Fibroblast of the conjunctiva (primary cell): ENCODE data around the gene IL19.
"Not testable (repeated sequence)": the region's sequence is repeated elsewhere in the genome, so short reads cannot be mapped to it uniquely, and the experiment has no call there.

ENCODE experiments used
- DNase-seq: peaks from one replicate; pipeline ENCODE4 v3.0.0-alpha.2; 2010; ENCODE audit warnings: low read depth

IL19 gene

DNA sequence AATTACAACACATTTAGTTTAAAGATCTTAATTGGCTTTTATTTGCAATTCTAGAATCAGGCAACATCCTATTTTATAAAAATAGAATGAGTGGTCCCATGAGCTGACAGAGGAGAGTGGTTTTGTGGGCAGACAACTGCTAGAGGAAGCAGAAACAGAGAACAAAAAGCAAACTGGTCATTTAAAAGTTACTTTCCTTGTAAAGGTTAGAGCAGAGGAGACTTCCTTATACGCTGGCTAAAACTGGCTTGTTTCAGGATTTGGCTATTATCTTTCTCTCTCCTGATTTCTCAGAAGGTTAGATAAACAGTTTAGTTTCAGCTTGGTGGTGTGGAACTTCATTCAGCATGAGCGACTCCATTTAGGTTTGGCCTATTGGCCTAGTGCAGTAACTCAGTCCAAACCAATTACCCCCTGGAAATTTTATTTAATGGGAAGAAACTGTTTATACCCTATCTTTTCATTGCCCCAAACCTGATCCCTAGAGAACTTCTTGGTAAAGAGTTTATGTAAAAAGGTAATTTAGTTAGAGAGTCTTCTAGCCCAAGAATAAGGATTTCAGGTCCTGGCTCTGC lies 62.6 kb downstream of the IL19 start:
- no peak for DNase-seq

DNA sequence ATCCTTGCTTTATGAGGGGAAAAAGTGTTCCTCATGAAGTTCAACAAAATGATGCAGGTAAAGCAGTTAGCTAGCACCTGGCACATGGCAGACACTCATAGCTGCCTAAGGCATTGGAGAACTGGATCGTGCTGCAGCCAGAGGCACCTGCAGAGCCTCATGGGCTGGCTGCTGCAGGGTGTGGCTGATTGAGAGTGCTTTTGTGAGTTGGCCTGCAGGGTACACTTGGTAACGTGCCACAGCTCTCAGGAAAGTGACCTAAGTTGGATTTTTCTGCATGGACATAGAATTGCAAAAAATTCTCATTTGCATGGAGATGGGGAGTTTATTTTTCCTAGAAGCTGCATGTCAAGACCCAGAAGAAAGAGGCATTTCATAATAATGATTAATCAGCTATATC lies 63.2 kb downstream of the IL19 start:
- no peak for DNase-seq

DNA sequence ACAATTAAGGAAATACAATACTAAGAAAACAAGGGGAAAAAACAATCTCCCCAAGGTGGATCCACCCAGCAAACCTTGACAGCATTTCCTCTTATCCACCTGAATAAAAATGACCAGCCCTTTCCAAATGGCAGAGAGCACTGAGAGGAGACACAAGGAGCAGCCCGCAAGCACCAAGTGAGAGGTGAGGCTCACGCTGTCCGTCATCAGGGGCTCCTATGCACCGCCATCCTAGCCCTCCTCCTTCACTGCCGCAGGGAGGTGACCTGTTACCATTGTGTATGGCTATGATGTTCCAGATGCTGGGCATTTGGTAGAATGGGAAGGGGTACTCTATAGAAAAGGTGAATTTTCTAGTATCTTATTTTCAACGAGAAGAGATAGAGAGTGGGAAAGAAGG lies 63.6 kb downstream of the IL19 start:
- no peak for DNase-seq

DNA sequence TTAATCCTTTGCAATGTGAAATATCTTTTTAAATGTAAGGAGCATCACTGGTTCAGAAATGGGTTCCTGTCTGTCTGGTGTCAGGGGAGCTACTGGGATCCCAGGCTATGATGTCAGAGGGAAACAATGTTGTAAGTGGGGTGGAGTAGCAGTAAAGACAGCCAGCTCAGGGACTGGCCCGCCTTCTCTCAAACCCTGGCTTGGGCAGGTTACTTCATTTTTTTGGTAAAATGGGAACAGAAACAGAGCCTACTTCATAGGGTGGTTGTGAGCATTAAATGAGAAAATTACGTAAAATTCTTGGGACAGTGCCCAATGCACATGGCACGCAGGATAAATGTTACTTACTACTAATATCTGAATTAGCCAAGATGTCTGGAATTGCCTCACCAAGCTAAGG lies 64.1 kb downstream of the IL19 start:
- DNase-seq: no peak

DNA sequence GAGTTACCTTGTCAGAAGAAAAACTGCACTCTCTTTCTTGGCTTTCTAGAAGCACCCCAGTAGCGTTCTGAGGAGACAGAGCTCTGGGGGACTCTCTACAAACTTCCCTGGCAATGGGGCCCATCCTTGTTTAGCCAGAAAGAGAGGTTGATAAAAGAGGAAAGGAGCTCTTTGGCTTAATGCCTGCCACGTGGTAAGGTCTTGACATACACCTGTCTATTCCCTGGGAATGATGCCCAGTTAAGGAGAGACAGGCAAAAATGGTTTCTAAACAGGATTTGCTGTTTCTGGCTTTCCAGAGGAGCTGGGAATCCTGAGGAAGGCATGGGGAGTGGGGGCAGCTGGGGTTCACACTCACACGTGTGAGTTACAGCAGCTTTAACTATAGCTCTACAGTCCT lies 64.6 kb downstream of the IL19 start:
- DNase-seq: no peak

DNA sequence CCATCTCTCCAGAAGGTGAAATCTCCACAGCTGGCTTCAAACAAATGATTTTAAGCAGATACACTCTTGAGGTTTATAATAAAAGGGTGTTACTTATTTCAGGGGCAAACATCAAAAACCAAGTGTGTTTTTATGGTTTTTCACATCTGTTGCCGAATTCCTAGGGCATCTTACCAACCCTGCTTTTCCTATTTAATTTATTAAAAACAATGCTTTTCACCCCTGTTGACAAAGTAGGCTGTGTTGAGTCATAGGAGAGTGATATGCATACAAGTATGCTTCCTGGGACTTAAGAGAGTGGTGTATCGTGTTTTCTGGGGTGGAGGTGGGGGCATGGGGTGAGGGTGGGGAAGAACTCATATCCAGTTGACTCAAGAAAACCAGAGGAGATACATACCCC lies 65.5 kb downstream of the IL19 start:
- DNase-seq: no peak

DNA sequence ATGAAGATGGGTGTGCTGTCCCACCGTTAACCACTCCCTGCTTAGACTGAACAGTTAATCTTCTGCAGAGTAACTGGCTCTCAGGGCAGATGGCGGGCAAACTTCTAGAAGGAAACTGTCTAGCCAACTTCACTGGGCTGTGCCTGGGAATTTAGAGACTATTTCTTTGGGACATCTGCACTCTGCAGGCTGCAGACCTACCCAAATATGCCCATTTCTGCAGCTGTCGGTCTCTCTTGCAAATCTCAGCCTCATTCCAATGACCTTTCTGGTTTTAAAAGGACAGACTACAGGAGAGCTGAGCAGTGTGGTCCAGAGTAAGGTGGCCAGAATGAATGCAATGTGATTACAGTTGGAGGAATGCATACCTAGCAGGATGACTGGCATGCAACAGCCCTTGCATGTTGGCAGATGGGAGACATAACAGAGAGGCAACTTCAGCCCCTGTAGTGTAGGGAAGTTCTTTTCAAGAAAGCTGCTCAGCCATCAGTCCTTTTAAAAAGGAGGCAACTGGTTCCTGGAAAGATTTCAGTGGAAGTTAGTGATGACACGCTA lies 68.5 kb downstream of the IL19 start:
- DNase-seq: no peak

DNA sequence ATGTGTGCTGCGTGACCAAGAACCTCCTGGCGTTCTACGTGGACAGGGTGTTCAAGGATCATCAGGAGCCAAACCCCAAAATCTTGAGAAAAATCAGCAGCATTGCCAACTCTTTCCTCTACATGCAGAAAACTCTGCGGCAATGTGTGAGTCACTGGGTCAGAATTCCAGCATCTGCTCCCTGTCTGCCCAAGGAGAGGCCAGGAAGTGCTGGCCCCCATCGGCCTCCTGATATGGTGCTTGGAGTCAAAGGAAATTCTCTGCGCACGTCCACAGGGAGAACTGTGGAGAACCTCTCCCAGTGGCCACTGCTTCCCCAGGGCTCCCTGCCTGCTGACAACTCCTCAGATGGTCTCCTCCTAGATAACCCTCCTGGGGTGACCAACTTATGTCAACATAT lies 69.3 kb downstream of the IL19 start:
- DNase-seq: no peak

DNA sequence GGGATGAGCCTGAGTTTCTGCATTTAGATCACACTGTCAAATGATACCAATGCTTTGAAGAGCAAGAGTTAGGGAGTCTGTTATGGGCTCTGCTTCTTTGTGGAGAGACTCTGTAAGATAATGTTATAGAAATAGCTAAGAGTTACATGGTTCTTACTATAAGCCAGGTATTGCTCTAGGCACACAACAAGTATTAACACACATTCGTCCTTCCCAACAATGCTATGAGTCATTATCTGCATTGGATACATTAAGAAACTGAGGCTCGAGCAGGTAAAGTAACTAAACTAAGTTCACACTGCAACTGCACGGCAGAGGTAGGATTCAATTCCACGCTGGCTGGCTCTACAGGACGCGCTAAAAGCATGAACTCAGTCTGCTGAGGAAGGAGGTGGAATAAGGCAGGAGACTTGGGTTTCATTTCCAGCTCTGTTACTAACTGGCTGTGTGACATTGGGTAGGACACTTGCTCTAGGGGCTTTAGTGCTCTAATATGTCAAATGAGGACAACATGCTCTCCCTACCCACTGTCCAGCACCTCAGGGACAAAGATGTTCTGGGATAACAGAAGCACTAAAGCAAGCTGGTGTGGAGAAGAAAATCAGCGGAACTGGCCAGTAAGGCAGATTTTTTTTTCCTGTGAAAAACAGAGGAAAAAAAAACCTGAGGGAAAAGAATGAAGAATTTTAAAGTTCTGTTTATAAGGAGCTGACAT lies 71.2 kb downstream of the IL19 start:
- no peak for DNase-seq

DNA sequence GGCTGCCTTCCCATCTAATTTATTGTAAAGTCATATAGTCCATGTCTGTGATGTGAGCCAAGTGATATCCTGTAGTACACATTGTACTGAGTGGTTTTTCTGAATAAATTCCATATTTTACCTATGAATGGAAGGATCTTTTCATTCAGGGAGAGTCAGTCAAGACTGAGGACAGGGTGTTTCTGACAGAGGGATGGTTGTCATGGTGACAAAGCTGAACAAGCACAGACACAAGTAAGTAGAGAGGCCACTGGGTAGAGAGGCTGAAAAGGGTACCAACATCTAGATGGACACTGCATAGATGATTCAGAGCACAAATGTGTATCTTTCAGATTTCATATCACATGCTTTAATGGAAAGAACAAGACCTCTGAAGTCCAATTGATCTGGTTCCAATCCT lies 72.3 kb downstream of the IL19 start:
- no peak for DNase-seq

DNA sequence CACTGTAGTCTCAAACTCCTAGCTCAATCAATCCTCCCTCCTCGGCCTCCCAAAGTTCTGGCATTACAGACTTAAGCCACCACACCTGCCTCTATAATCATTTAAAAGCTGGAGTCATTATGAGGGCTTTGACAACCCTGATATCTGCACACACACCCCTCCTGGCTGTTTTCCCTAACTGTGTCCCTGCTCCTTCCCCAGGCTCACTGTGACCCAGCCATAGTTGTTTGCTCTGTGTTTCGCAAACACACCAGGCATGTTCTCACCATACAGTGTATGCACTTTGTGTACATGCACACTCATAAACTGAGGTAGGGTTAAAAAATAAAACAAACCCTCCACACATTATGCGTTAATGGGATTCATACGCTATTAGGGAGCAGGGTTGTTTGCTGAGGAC lies 73.1 kb downstream of the IL19 start:
- DNase-seq: no peak

DNA sequence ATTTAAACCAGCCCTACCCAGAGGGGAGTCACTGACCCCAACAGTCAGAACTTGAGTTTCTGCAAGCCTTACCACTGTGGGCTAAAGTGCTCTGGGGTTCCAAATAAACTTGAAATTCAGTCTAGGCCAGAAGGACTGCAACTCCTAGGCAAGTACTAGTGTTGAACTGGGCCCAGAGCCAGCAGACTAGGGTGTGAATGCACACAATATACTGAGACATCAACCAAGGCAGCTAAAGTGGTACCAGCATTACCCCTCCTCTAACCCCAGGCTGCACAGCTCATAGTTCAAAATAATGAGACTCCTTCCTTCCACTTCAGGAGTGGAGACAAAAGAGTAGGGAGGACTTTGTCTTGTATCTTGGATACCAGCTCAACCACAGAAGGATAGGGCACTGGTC lies 75.9 kb downstream of the IL19 start:
- DNase-seq: no peak

DNA sequence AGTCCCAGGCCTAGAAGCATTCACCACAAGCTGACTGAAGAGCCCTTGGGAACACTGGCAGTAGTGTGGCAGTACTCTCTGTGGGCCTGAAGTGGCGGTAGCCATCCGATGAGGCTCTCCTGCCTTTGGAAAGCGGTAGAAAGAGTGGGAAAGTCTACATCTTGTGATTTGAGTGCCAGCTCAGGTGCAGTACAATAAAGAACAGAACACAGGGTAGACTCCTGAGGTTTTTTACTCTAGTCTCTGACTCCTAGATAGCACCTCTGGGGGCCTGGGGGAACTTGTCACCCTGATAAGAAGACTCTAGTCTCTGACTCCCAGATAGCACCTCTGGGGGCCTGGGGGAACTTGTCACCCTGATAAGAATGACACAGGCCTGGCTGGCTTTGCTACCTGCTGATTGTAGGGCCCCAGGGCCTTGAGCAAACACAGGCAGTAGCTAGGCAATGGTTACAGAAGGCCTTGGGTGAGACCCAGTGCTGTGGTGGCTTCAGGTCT lies 76.8 kb downstream of the IL19 start:
- DNase-seq: no peak

DNA sequence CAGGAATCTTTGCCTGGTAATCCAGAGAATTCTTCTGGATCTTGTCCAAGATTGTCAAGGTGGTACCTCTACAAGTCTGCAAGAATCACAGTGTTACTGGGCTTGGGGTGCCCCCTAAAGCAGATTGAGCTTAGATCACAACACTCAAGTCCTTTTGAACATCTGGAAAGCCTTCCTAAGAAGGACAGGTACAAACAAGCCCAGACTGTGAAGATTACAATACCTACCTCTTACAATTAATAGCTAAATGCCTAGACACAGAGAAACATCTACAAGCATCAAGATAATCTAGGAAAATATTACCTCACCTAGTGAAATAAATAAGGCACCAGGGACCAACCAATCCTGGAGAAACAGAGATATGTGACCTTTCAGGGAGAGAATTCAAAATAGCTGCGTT lies 77.4 kb downstream of the IL19 start:
- DNase-seq: no peak

DNA sequence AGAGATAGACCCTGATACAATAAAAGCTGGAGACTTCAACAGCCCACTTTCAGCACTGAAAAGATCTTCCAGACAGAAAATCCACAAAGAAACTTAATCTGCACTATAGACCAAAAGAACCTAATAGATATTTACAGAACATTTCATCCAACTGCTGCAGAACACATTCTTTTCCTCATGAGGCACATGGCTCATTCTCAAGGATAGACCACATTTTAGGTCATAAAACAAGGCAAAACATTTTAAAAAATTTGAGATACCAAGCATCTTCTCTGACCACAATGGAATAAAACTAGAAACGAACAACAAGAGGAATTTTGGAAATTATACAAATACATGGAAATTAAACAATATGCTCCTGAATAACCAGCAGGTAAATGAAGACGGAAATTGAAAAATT lies 79.8 kb downstream of the IL19 start:
- DNase-seq: no peak

DNA sequence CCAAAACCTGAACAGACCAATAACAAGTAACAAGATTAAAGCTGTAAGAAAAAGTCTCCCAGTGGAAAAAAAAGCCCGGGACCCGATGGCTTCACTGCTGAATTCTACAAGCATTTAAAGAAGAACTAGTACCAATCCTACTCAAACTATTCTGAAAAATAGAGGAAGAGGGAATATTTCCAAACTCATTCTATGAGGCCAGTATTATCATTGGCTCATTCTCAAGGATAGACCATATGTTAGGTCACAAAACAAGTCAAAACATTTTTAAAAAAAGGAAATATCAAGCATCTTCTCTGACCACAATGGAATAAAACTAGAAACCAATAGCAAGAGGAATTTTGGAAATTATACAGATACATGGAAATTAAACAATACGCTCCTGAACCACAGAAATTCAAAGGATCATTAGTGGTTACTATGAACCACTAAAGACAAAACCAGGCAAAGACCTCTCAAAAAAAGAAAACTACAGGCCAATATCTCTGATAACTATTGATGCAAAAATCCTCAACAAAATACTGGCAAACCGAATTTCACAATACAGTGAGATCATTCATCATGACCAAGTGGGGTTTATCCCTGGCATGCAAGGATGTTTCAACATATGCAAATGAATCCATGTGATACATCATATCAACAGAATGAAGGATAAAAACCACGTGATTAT lies 80.9 kb downstream of the IL19 start:
- DNase-seq: no peak

DNA sequence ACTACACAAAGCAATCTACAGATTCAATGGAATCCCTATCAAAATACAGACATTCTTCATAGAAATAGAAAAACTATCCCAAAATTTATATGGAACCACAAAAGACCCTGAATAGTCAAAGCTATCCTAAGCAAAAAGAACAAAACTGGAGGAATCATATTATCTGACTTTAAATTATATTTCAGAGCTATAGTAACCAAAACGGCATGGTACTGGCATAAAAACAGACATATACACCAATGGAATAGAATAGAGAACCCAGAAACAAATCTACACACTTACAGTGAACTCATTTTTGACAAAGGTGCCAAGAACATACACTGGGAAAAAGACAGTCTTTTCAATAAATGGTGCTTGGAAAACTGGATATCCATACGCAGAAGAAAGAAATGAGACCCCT lies 82.1 kb downstream of the IL19 start:
- DNase-seq: not testable (repeated sequence)

DNA sequence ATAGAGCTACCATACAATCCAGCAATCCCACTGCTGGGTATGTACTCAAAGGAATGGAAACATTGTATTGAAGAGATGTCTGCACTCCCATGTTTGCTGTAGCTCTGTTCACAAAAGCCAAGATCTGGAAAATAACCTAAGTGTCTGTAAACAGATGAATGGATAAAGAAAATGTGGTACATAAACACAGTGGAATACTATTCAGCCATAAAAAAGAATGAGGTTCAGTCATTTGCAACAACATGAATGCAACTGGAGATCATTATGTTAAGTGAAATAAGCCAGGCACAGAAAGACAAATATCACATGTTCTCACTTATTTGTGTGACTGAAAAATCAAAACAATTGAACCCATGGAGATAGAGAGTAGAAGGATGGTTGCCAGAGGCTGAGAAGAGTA lies 83.1 kb downstream of the IL19 start:
- not testable (repeated sequence) for DNase-seq

DNA sequence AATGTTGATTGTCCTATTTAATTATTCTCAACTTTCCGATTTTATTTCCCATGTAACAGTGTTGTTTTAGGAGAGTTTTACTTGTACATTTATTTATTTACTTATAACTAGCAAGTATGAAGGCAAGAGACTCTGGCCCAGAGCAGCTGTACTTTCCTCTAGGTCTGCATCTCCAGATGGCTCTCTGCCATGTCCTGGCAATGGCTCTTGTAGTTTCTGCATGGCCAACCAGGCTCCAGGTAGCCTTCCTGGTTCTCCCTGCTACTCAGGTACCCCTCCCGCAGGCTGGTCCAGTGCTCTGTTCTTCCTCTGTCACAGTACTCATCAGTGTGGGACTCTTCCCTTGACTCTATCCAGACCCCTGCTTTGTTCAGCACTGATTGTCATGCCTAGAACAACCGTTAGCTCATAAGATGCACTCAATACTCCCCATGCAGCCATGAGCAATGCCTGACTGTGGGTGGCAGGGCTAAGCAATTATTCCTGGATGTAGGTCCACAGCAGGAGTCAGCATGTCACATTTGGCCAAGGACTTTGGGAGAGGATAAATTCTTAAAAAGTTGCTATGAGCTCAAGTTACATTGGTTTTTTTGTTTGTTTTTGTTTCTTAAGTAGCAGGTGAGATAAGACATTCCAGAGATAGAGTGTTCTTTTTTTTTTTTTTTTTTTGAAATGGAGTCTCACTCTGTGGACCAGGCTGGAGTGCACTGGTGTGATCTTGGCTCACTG lies 84.0 kb downstream of the IL19 start:
- DNase-seq: no peak

DNA sequence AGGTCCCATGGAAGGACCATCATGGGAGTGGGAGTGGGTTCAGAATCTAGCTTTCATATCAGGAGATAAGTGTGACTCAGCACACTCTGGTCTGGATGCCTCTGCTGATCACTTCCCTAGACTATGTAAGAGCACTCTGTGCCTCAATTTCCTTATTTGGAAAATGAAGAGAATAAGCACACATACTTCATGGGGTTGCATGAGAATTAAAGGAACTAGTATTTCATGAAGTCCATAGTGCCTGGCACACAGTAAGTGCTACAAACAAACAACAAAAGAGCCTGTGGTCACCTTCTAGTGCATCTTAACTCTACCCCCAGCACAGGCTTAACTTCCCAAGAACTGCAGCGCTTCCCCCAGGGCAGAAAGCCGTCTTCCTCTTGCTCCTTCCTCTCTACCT lies 85.3 kb downstream of the IL19 start:
- no peak for DNase-seq

DNA sequence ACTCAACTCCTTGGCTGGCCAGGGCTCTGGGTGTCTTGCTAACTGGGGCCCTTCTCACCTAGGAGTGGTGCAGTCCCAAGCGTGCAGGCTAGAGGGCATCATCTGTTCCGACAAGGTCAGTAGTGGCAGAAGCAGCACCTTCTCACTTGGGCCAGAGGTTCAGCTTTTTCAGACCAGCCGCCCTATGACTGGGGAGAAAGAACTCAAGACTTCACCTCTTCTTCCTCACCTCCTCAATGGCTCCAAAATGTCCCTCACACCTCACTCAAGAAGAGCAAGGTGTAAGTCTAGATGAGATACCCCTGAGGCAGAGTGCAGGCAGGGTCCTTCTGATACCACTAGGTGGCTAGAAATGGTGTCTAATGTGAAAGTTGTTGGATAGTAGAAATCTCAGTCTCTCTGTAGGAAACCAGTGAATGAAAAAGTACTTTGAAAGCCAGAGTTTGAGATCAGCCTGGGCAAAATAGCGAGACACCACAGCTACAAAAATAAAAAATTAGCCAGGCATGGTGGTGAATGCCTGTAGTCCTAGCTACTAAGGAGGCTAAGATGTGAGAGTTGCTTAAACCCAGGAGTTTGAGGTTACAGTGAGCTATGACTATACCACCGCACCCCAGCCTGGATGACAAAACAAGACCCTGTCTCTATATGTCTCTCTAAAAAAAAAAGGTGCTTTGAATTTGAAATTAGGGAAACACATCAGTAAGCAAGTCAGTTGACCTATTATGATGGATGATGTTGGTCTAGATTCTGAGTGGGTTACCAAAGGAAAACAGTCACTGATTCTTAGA lies 86.3 kb downstream of the IL19 start:
- no peak for DNase-seq

DNA sequence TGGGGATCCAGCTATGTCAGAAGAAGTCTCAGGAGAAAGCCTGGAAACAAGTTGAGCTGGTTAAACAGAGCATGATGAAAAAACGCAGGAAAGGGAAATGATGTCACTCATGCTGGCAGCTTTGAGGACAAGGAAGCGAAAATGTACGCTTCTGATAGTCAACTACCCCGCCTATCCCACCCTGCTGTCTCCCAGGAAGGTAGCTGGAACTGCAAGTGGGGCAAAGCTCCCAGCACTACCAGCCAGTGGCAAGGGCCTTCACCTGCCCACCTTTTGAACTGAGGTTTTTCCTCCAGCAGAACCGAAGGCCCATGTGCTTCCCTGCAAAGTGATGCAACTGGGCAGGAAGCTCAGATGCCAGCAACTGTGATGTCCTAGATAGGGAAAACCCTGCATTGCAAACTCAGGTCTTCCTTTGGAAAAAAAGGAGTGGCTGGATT lies 88.5 kb downstream of the IL19 start:
- DNase-seq: no peak
